GM12874 (cell line): ENCODE data around the gene DNAH12.

Experiments
- TF ChIP-seq, protein P1 (sequence below): IDR thresholded peaks from 2 replicates; pipeline ENCODE4 v1.5.1; 2011; ENCODE audit warnings: low read depth, mild to moderate bottlenecking, control low read depth, low read length, moderate library complexity; ENCODE audit not compliant: insufficient read depth

DNAH12 gene

GRCh38 chr3:57451150-57451846 is 92.8 kb downstream of the DNAH12 start:
- TF ChIP-seq, protein P1, sequence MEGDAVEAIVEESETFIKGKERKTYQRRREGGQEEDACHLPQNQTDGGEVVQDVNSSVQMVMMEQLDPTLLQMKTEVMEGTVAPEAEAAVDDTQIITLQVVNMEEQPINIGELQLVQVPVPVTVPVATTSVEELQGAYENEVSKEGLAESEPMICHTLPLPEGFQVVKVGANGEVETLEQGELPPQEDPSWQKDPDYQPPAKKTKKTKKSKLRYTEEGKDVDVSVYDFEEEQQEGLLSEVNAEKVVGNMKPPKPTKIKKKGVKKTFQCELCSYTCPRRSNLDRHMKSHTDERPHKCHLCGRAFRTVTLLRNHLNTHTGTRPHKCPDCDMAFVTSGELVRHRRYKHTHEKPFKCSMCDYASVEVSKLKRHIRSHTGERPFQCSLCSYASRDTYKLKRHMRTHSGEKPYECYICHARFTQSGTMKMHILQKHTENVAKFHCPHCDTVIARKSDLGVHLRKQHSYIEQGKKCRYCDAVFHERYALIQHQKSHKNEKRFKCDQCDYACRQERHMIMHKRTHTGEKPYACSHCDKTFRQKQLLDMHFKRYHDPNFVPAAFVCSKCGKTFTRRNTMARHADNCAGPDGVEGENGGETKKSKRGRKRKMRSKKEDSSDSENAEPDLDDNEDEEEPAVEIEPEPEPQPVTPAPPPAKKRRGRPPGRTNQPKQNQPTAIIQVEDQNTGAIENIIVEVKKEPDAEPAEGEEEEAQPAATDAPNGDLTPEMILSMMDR, result no peak

DNA sequence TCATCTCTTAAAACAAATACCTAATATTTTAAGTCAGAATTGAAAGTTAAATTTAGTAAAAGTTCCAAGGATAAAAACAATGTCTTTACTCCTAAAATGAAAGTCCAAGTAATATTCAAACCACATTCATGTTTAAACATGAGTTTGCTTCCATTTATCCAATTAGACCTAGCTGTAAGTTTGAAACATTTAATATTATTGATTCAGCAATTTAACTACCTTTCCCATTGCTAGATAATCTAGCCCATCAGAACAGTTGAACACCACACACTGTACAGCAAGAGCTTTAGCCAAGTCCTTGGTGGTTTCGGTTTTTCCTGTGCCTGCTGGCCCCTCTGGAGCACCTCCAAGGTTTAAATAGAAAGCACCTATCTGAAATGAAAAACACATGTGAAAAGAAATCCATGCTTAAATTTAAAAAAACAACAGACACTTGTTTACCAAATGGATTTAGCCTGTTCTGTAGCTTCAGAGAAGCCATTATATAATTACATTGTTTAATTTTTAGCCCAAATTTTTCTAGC is 97.8 kb downstream of the DNAH12 start:
- TF ChIP-seq, protein P1, result no peak

DNA sequence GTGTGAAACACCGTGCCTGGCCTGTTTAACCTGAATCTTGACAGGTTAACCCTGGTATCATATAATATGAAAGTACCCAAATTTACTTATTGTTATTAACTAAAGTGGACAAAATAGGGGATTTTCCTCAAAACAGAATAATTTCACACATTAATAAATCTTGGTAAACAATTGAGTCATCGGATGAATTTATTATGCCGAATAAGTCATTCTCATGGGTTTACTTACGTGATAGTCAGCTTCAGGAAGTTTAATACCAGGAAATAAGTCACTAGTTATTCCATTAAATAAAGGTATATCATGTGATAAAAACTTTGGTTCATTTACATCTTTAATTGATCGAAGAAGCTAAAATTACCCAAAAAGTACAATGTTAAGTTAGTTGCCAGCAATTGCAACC is 99.7 kb downstream of the DNAH12 start:
- TF ChIP-seq, protein P1, result no peak

DNA sequence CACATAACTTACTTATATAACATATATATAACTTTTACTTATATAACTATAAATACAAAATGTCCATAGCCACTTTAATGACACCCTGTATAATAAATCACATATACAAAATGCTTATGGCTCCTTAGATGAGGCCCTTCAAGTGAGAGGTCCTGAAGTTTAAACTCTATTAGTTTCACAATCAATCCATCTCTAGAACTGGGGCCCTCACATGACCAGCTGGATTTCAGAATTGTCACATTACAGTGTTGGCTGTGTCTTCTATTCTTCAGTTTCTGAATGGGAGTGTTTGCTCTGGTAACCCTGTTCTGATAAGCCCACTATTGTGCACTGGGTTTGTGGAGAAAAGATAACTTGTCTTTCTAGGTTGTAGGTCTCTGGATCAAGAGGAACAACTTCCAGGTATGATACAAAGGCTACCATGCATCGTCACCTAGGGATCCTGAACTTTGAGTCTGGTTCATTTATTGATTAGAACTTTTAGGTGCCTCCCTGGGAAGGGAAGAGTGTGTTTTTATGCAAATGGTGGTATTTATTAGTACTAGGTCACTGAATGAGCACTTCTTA is 107.9 kb downstream of the DNAH12 start:
- TF ChIP-seq, protein P1, result no peak

GRCh38 chr3:57434041-57434440 is 110.1 kb downstream of the DNAH12 start:
- TF ChIP-seq, protein P1, result no peak

- TF ChIP-seq, protein P1, result no peak
These were observed 120.8 kb downstream of the DNAH12 start for GRCh38 chr3:57423335-57423734.

DNA sequence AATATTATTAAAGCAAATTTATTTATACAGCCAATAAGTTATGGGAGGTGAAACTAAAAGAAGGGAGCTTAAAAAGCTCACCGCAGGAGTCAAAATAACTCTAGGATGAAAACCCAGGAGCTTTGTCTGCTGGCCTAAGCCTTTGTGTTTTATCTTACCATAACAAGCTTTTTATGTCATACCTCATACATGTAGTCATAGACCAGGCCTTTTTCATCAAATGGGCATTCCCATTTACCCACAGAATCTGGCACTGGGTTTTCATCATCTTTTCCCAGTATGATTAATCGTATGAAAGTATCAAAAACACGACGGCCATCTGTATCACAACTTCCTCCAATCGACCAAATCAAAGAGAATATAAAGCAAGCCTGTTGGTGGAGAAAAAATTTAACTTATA is 122.8 kb downstream of the DNAH12 start:
- TF ChIP-seq, protein P1, result no peak
